HG02571 (cell line): ENCODE data around the gene RERE.

Experiments used
- ATAC-seq: cut with Tn5 transposase; IDR thresholded peaks from one replicate; pipeline ENCODE4 v1.9.1; 2021; ENCODE audit warnings: mild to moderate bottlenecking, moderate library complexity; ENCODE audit not compliant: unreplicated experiment

RERE gene

DNA sequence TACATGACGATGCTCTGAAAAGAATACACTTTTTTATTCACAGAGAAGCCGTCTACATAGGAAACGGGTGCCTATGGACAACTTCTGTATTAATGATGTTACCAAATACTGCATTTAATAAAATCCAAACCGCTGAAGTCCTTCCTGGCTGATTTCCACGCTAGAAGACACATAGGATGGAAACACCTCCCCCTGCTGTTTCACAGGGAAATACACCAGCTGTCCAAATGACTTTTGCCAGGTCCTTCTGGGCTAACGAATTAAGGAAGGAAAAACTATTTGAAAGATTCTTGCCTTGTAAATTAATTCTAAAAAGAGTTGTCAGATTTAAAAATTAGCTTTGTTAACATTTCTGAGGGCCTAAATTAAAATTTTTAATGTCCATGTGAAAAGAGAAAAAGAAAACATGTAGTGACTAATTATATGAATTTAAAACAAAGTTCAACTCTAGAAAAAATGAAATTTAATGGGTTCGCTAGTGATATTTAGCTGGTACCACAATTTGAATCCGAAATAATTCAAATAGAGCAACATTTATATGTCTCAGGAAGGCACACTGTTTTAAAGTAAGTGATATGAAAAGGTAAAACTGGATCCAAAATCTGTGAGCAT lies 146.0 kb downstream of the RERE start:
- ATAC-seq = no peak

DNA sequence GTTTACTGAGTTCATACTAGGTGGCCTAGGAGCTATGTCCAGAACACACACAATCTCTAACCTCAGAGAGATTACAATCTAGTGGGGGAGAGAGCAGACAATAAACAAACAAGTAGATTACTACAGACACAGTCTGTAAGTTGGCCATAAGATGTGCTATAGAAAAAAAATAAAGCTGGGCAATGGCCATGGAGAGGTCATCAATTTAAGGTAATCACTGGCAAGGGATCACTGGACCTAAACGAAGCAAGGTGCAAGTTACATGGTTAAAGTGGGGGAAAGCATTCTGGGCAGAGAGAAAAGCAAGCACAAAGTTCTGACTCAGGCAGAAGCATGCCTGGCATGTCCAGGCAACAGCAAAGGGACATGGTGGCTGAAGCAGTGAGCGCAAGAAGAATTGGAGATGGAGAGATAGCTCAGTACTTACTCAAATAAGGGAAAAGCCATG lies 147.0 kb downstream of the RERE start:
- ATAC-seq = no peak

GRCh38 chr1:8669606-8670335 lies 147.7 kb downstream of the RERE start:
- no peak for ATAC-seq

DNA sequence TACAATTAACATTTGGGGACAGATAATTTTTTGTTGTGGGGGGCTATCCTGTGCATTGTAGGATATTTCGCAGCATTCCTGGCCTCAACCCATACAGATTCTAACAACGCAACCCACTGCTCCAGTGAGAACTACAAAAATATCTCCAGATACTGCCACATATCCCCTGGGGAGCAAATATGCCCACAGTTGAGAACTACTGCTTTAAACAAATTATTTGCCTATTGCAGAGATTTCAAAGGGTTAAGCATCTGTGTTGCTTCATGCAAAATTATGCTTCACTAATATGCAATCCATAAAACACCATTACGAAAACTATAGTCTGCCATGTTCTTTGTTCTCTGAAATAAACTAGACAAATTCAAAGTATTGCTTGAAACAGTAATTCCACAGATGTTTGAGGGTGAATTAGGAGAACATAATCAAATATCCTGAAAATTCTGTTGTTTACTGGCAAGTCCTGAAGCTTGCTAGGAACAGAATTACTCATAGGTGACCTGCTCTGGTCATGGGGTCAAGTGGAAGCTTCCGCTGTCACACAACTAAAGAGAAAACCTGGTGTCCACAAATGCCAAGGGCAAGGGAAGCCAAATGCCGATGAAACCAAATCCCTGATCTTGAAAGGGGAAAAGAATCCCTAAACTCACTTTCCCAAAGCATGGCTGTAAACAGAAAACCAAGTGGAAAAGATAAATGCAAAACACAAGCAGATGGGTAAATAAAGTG lies 149.4 kb downstream of the RERE start:
- no peak for ATAC-seq

GRCh38 chr1:8666389-8667167 lies 150.9 kb downstream of the RERE start:
- ATAC-seq = no peak

DNA sequence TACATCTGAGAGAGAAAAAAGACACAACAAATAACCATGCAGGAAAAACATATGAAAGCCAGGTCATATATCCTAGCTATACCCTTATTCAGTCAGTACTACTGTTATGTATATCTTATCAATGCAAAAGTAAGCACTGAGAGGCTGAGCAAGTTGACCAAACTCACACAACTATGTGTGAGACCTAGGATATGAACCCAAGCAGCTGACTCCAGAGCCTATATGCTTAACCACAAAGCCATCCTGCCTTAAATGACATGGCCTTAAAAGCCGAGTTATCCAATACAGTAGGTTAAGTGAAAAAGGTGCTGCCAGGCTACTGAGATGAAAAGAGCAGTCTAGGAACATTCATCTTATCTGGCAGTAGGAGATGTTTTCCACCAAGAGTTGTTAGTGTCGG lies 151.6 kb downstream of the RERE start:
- no peak for ATAC-seq

- no peak for ATAC-seq
These were observed 152.6 kb downstream of the RERE start for GRCh38 chr1:8664887-8665286.

DNA sequence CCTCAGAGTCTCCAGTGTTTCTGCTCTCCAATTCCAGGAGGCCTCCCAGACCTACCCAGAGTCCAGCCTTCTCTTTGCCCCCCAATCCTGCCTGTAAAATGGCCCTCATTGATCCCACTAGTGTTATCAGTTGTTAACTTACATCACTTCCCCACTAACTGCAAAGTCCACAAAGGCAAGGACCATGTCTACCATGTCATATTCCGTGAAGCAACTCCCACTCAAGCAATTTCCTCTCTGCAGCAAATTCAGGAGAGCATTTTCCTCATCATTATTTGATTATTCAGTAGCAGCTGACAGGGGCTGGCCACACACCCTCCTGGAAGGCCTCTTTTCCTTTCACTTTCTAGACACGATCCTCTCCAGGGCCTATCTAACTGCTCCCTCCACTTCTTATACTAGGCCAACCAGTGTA lies 153.5 kb downstream of the RERE start:
- no peak for ATAC-seq

DNA sequence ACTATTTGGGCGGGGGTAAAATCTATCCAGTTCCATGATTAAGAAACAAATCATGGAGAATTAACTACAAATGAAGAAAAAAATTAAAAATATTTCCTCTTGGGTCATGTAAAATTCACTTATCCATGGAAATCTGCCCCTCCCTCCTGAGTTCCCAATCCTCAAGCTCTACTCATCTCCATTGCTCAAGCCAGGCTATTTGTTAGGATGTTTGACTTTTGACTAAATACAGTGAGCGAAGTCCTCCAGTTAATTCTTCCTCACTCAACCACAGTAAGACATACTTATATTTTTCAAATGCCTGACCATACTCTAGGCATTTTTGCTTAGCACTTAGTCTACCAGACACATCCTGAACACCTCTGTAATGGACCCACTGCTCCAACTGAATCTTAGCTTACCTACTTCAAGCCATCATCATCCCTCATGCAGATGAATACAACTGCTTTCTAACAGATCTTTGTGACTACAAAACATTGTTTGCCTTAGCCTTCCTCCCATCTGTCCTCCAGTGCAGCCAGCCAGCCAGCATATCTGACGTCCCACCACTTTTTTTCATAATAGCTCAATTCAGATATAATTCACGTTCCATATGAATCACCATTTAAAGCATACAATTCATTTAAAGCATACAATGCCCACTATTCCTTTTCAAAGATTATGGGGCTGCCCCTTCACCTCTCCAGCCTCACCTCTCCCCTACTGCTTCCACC lies 154.2 kb downstream of the RERE start:
- ATAC-seq = no peak

DNA sequence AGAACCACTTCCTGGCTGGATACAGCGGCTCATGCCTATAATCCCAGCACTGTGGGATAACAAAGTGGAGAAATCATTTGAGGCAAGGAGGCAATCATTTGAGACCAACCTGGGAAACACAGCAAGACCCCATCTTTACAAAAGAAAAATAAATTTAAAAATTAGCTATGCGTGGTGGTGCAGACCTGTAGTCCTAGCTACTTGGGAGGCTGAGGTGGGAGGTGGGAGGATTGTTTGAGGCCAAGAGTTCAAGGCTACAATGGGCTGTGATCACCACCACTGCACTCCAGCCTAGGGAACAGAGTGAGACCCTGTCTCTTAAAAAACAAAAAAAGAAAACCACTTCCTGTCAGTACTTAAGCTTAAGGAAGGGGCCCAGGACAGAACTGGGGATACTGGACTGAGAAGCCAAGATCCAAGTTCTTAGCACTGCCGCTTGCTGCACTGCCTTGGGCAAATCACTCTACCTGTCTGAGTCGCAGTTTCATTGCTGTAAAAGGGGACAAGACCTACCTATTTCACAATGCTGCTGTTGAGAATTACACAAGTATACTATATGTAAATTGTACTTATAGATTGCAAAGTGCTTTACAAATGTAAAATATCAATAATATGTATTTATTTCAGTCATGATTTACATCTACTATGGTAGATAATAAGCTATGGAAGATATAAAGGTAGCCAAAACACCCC lies 154.9 kb downstream of the RERE start:
- no peak for ATAC-seq

- ATAC-seq = no peak
These were observed 156.0 kb downstream of the RERE start for GRCh38 chr1:8661185-8662110.

DNA sequence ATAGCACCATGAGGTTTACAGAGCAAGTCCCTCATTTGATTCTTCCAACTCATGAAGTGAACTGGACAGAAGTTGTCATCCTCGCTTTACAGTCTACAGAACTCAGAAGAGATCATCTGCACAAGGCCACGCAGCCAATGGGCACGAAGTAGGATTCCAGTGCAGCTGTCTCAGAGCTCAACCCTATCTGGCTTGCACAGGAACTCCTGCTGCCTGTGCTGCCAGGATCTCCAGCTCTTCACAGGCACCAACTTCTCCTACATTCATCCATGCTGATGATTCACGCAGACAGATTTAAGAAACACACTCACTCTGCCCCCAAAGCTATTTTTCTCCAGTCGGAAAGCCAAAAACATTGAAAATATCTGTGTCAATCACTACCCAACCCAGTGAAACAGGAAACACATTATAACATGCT lies 157.0 kb downstream of the RERE start:
- no peak for ATAC-seq

GRCh38 chr1:8659593-8659992 lies 157.8 kb downstream of the RERE start:
- no peak for ATAC-seq

DNA sequence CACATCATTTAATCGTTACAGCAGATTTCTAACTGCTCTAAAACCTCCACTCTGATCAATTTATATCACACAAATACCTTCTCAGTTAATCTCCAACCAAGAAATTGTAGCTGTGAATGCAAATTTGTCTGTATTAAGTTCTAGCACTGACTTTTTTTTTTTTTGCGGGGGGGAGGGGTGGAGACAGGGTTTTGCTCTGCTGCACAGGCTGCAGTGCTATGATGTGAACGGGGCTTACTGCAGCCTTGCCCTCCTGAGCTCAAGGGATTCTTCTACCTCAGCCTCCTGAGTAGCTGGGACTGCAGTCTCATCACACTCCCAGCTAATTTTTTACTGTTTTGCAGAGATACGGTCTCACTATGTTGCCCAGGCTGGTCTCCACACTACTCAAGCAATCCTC lies 163.6 kb downstream of the RERE start:
- ATAC-seq = no peak

GRCh38 chr1:8652467-8653046 lies 164.9 kb downstream of the RERE start:
- ATAC-seq = no peak

DNA sequence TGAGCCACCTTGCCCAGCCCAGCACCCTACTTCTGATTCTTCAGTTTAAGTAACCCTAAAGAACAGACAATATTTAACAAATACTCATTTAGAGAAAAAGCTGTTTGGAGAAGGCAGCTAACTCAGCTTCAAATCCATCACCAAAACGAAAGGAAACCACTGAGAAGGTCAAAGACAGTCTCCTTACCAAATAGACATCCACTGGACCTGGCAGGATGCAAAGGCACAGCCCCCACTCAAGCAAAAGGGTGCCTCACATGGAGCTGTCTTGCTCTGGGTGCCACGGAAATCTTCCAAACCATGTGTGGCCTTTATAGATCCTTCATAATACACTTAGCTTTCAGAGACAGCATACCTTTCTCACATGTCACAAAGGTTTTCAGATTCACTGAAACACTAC lies 165.5 kb downstream of the RERE start:
- ATAC-seq = no peak

DNA sequence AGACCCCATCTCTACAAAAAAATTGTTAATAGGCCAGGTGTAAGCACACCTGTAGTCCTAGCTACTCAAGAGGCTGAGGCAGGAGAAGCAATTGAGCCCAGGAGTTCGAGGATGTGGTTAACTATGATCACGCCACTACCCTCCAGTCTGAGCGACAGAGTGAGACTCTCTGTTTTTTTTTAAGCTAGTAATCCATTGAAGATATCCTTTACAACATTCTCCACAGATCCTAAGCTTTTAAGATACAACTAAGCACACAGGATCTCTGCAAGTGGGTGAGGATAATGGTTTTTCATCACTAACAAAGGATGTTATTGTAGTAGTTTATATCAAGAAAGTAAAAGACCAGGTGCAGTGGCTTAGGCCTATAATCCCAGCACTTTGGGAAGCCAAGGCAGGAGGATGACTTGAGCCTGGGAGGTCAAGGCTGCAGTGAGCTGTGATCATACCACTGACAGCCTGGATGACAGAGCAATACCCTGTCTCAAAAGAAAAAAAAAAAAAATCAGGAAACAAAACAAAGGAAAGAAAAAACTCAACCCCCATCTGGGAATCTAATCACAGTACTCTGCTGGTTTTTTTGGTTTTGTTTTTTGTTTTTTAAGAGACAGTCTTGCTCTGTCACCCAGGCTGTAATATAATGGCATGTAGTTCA lies 166.1 kb downstream of the RERE start:
- ATAC-seq = no peak

DNA sequence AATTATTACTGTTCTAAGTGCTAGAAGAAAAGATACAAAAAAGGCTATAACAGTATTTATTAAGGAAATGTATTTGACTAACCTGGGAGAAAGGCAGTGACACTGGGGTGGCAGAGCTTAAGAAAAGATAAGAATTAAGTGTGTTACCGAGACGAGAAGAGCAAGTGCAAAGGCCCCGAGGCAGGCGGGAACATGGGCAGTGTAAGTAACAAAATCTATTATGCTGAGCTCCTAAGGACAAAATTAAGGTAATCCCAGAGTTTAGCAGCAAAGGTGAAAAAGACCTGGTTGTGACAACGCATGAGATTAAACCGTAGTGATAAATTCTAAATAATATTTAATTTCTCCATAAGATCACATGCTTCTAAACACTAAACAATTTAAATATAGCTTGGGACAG lies 167.6 kb downstream of the RERE start:
- ATAC-seq = no peak
